NCI-H69 (cell line): ENCODE measurements around the gene LY86.

Source experiments
- DNase-seq: peaks from one replicate; lab custom pipeline; 2025; lab: John Stamatoyannopoulos, UW

Gene LY86

DNA sequence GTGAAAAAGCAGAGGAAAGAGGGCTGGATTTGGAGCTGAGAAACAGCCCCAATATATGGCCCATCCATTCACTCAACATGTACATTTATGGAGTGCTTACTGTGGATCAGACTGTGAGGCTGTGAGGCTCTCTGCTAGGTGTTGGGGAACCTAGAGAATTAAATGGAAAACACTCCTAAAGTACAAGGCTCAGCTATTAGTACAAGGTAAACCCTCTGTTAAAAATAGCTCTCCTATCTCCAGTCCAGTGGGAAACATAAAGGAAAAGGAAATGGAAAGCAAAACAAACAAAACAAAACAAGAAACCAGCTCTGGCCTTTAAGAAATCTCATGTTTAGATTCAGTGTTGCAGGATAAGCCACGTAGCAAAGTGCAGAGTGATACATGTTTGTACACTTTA, 35.0 kb downstream of the LY86 start:
- DNase-seq: no peak

DNA sequence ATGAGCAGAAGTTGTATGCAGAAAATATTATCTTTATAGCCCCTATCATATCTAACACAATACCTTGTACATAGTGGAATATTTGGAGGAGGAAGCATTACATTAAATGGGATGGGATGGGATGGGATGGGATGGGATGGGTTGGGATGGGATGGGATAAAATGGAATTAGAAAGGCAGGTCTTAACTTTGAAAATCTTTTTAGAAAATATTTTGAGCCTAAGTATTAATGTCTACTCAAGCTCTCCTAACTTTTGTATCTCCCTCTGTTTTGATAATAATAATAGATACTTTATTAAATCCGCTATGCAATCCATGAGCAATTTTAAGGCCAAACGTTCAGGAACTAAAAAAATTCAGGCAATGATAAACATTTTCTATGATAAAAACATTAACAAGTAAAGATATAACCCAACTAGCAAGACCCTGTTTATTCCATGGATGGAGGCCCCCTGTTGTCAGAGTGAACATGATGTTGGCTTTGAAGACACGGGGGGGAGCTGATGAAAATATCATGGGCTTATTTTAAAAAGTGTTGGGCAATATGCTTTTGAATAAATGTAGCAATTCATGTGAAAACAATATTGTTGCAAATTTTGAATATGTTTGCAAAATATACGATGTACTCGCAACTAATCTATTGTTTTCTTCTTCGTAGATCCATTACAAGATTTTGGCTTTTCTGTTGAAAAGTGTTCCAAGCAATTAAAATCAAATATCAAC, 35.9 kb downstream of the LY86 start:
- DNase-seq: no peak

DNA sequence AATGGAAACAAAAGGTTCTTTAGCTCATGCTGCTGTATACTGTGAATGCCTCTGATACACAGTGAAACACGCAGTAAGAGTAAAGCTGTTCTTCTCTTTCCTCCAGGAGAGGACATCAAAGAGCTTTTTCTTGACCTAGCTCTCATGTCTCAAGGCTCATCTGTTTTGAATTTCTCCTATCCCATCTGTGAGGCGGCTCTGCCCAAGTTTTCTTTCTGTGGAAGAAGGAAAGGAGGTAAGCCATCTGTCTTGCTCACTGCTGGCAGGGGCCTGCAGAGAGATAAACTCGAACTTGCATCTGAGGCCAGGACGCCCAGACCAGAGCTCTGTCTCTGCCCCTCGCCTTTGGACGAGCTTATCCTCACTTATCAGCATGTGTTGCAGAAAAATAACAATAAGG, 37.7 kb downstream of the LY86 start:
- no peak for DNase-seq

DNA sequence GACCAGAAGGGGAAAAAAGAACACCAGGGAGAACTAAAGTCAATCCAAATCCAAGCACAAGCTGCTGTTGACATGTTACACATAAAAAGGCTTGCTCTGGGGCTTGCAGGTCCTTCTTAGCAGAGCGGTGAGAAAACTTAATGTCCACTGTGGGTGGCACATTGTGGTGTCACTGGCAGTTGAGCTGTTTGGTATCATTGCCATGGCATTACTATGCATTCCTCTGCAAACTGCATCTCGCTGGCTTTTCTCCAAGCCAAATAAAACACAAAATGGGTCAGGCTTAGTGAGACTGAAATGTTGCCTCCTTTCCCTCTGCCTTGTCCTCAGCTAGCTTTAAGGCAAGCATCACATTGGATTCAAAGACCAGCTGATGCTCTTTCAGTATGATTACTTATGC, 40.9 kb downstream of the LY86 start:
- DNase-seq: peak; percentile 67

DNA sequence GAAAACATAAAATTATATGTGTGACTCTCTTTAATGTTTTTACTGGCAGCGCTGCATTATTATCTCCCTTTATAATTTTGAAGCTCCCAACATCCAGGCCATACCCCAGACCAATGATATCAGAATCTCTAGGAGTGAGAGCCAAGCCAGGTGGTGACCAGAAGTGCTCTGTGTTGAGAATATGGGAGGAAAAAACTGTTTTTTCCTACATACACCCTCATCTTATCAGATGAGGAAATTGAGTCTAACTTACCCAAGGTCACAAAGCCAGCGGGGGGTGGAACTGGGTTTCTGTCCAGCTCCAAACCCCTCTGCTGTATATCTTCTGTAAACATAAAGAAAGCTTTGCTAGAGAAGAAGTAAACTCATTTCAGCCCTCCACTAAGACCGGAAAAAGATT, 42.5 kb downstream of the LY86 start:
- no peak for DNase-seq

DNA sequence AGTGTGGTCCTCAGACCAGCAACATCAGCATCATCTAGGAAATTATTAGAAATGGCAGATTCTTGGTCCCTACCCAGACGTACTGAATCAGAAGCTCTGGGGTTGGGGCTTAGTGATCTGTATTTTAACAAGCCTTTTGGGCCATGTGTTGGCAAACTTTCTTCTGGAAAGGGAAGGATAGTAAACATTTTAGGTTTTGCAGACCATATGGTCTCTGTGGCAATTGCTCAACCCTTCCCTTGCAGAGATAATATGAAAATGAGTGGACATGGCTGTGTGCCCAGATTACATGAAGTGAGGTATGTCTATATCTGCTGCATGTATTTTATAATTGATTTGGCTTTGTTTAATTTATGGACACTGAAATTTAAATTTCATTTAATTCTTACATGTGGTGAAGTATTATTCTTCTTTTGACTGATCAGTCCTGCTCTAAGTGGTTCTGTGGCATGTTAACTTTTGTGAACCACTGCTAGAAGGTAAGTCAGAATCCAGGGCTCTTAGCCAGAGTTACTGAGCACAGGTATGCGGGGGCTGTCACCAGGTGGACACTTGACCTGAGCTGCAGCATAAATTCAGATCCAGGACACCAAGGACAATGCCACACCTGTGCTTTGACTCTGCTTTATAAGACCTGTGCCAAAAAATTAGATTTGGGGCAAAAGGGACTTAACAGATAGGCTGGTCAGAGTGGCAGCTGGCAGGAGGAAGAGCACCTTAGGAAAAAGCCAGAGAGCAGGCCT, 43.2 kb downstream of the LY86 start:
- peak; percentile 86 for DNase-seq

DNA sequence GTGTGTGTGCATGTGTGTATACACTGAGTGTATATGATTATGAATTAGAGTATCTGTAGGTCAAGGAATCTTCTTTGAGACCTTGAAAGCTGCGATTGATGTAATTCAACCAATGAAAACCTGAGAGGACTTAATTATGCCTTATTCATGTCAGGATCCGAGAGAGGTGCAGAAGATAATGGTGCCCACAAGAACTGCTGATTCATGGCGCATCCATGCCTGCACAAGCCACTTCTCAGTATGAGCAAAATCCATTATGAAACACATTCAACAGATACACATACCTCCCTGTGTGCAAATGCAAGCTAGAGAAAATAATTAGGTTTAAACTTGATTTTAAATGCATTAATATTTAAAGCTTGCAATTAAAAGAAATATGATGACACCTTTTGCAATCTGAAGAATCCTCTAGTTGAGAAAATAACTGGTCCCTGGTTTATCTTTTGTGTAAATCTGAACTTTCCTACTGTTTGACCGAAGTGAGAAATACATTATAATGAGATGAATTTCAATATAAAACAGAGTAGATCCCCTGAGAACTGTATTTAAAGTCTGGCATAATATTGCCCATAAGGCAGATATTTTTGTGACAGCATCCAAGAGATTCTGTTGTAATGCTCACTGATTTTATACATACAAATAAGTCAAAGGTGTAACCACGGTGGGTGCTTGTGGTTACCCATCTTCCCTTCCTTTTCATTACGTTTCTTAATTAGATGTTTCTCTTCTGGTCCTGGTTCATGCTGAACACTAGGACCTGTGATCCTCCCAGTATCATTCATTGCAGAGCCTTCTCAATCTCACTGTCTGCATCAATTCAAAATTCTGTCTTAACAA, 45.6 kb downstream of the LY86 start:
- peak; percentile 17 for DNase-seq

DNA sequence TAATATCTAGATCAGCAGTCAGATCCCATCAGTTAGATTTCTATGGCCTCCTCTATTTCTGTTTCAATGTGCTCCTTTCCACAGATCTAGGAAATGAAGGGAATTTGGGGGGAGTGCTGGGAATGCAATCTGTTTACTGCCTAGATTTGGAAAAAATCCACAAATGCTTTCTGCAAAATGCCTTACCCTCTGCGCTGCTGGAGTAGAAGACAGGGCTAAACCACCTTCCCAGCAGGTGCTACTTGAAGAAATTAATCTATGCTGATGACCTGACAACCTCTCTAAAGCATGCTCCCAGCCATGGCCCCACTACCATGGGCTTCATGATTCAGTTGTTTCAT, 46.2 kb downstream of the LY86 start:
- no peak for DNase-seq

DNA sequence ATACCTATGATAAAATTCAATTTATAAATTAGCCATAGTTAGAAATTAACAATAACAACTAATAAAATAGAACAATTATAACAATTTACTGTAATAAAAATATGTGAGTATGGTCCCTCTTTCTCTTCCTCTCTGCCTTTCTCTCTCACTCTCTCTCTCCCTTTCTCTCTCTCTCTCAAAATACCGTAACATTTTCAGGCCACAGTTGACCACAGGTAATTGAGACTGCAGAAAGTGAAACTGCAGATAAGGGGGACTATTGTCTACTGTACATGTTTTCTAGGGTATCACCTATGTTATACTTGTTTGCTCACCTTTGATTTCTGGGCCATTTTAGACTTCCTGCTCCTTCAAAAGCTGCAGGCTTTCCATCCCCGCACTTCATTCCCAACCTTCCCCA, 46.8 kb downstream of the LY86 start:
- DNase-seq: no peak

DNA sequence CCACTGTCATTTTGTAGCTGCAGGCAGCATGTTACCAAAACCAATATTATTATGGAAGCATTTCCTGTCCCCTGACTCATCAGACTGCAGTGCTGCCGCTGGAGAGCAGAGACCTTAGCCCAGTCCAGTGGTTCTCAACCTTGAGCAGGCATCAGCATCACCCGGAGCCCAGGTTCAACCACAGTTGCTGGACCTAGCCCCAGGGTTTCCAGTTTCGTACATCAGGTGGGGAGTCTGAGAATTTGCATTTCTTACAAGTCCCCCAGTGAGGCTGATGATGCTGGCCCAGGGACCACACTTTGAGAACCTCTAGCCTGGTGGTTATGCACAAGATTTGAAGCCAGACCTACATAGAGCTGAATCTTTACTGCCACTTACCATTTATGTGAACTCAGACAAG, 47.3 kb downstream of the LY86 start:
- DNase-seq: no peak

DNA sequence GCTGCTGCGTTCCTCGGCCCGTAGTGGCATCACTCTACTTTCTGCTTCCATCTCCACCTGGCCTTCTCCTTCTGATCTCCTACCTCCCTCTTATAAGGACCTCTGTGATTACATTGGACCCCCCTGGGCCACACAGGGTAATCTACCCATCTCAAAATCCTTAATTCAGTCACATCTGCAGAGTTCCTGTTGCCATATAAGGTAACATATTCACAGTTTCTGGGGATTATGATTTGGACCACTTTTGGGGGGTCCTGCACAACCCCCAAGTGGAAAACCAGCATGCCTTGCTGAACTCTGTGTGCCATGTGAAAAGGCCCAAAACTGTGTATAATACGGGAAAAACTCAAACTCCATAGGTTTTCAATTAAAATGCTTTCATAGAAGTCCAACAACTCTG, 51.1 kb downstream of the LY86 start:
- DNase-seq: no peak

DNA sequence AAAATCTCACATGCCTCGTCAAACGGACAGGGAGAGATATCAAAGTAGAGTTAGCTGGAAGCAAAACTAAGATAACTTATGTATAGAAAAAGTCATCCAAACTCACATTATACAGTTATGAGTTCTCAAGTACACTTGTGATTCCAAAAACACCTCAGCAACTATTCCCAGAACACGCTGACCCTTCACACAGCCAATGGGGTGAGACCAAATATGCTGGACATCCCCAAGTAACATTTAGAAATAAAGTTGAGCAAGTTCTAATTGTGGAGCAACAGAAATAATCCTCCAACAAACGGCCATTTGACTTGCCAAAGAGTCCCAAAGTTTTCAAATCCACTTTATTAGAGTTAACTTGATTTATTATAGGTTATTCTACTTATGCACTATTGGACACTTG, 52.4 kb downstream of the LY86 start:
- DNase-seq: no peak

DNA sequence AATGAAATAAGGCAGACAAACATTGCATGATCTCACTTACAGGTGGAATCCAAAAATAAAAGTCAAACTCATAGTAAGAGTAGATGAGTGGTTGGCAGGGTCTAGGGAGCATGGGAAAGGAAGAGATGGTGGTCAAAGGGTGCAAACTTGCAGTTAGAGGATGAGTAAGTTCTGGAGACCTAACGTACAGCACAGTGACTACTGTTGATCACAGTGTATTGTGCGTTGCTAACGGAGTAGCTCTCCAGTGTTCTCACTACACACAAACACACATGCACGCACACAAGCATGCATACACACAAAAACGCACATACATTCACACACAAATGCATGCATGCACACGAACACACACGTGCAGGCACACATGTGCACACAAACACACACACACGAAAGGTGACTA, 54.9 kb downstream of the LY86 start:
- DNase-seq: no peak

DNA sequence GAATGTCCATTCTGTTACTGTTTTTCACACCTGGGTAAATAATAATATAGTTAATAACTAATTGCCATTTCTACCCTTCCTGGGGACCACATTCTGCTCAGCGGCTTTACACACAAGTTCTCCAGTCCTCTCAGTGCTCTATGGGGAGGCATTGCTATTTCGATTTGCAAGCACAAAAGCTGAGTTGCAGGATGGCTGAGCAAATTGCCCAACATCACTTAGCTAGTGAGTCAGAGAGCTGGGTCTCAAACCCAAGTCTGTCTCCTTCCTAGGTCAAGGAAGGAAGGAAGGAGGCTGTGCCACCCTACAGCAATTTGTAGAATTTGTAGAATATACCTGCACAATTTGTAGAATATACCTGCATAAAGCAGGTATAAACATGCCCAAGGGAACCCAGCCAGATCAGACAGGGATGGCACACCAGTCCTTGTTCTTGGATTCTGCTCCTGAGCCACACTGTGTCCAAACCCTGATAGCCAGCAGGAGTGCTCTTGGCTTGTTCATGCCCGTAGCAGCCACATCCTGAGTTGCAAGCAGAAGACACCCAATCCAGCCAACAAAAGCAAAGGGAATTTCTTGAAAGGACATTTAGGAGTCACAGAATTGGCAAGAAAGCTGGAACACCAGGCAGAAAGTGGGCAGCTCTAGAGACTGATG, 56.9 kb downstream of the LY86 start:
- DNase-seq: no peak

DNA sequence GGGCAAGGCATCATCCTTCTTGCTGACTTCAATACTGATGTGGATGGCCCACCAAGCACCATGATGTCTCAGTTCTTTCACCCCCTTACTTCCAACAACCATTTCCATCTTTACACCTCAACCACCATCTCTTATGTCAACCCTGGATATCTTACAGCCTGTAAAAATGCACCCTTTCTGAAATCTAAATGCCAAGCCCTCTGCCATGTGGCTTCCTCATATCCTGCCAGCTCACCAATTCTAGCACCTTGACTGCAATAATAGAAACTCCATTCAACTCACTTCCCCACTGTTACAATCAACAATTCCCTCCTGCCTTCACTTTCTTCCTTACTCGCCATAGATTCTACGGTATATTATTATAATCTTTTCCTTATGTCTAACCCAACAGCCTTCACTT, 57.9 kb downstream of the LY86 start:
- no peak for DNase-seq

DNA sequence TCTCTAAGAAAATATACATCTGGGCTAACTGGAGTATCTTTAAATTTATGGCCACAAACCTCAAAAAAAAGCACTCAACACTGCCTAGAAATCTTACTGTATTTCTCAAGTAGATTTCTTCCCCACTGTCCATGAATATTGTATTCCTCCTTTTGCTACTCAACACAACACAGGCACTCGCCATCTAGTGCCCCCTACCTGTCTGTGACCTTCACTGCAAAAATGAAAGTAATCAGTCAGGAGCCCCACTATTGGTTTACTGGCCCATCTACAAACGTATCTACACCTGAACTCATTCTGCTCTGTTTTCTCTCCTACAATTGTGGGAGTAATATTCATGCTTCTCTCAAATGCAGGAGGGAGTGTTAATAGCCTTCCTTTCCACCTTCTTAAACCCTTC, 58.3 kb downstream of the LY86 start:
- DNase-seq: peak; percentile 13

DNA sequence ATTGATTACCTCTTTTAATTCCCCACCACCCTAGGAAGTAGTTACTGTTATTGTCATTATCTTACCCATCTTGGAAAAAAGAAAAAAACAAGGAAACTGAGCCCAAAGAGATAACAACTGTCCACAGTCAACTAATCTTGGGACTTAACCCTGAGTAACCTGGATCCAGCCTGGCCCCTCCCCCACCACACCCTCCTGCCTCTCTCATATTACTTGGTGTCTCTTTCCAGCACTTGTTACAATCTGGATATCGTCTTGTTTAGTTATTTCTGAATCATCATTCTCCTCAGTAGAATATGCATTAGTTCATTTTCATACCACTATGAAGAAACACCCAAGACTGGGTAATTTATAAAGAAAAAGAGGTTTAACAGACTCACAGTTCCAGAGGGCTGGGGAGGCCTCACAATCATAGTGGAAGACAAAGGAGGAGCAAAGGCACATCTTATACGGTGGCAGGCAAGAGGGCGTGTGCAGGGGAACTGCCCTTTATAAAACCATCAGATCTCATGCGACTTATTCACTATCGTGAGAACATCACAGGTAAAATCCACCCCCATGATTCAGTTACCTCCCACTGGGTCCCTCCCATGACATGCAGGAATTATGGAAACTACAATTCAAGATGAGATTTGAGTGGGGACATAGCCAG, 60.3 kb downstream of the LY86 start:
- no peak for DNase-seq

DNA sequence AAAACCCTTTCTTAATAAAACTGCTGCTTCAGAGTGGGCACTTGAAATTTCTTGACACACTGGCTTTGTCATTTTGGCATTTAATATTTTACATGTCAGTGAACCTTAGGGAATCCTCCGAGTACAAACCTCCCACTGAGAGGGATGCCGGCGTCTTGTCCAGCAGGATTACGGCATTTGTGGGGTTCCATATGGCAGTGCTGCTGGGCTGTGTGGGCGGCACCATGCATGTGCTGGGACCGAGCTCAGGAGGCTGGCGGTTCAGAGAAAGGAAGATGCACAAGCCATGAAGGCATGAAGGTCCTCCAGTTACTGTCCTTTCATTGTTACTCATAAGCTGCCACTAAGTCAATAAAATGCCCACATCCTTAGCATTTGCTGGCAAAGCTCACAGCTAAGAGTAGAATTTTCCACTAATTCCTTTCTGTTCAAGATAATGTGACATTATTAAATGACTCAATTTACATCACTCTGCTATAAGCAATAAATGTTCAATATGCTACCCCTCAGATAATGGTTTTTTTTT, 61.4 kb downstream of the LY86 start:
- no peak for DNase-seq

DNA sequence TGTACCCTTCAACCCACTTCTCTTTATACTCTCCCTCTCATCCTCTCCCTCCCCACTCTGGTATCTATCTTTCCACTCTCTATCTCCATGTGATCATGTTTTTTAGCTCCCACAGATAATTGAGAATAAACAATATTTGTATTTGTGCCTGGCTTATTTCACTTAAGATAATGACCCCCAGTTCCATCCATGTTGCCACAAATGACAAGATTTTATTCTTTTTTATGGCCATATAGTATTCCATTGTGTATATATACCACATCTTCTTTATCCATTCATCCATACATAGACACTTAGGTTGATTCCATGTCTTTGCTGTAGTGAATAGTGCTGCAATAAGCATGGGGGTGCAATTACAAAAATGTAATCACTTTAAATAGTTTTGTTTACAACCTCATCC, 62.3 kb downstream of the LY86 start:
- DNase-seq: no peak

DNA sequence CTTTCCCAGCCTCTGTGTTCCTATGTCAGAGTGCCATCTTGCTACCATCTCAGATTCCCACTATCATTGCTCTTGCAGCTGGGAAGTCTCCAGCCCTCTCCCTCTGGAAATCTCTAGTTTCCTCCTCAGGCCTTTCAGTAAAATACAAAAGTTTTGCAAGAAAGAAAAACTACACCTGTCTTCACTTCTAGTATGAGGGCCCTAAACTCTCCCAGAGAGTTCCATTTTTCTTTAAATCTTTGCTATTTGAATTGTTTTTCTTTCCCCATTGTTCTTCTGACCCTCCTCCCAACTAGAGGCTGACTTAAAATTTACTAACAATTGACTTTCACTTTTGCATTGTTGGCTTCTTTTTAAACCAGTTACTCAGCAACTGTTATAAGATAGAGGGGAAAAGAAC, 62.8 kb downstream of the LY86 start:
- no peak for DNase-seq

DNA sequence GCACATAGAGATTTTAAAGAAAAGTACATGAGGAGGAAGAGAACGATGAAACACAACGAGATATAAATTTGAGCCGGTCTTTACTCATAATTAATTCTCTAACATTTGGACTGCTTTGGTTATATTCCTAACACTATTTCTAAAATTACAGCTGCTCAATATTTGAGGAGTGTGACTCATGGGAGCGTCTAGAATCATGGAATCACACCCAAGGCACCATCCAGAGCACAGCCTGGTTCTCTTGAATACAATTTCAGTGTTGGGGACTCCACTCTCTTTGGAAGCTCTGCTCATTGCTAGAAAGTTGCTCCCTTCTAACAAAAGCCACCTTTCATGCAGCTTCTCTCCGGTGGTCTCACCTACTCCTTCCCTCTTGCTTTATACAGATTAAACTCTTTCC, 64.4 kb downstream of the LY86 start:
- DNase-seq: no peak
